Pulmonary artery endothelial cell (primary cell): ENCODE results near the gene CDKN1C. TPM values are rescaled to one million over a fixed set of nuclear protein-coding genes. Genes with fewer than 3 reads are reported as not detected.
A peak's percentile ranks its signal among the peaks of the same experiment; 100 is the strongest.

Experiments used
- DNase-seq: peaks from one replicate; pipeline ENCODE4 v3.0.0-alpha.2; 2011; ENCODE audit warnings: low read depth, low spot score
- total RNA-seq: library from RNA; depleted of rRNA; stranded (reverse); fragments of >200 nt; gene quantifications from 2 replicates; pipeline ENCODE4 v1.2.3, GENCODE V29; 2014

Gene CDKN1C
- total RNA-seq, result 3.5 and 4.2 TPM in 2 replicates

- DNase-seq, result peak; percentile 17
Observed at GRCh38 chr11:2885678-2886081, at the start of gene CDKN1C. Gene CDKN1C, minus strand, starts transcription at chr11:2885775. Its CDS starts 319 bp downstream, at chr11:2885456.

GRCh38 chr11:2934611-2935239 lies 49.1 kb upstream of the CDKN1C start:
- no peak for DNase-seq

- DNase-seq, result no peak
Observed at GRCh38 chr11:2934021-2934550, 48.5 kb upstream of the CDKN1C start.

GRCh38 chr11:2933375-2934020 lies 47.9 kb upstream of the CDKN1C start:
- DNase-seq, result no peak

GRCh38 chr11:2932850-2933251 lies 47.3 kb upstream of the CDKN1C start:
- no peak for DNase-seq

- no peak for DNase-seq
Observed at GRCh38 chr11:2931771-2932738, 46.5 kb upstream of the CDKN1C start.

GRCh38 chr11:2931420-2931746 lies 45.8 kb upstream of the CDKN1C start:
- no peak for DNase-seq

GRCh38 chr11:2930704-2931419 lies 45.3 kb upstream of the CDKN1C start:
- no peak for DNase-seq

GRCh38 chr11:2929950-2930703 lies 44.6 kb upstream of the CDKN1C start:
- no peak for DNase-seq

GRCh38 chr11:2929531-2929949 lies 44.0 kb upstream of the CDKN1C start:
- DNase-seq, result no peak

GRCh38 chr11:2928605-2929530 lies 43.3 kb upstream of the CDKN1C start, which contains the start of gene PHLDA2:
Gene PHLDA2, minus strand, starts transcription at chr11:2929420. Its CDS starts 56 bp downstream, at chr11:2929364.
- DNase-seq, result no peak

- DNase-seq, result no peak
Observed at GRCh38 chr11:2927851-2928604, 42.5 kb upstream of the CDKN1C start.

- no peak for DNase-seq
Observed at GRCh38 chr11:2927121-2927800, 41.7 kb upstream of the CDKN1C start.

GRCh38 chr11:2926611-2927051 lies 41.1 kb upstream of the CDKN1C start:
- DNase-seq, result no peak

- no peak for DNase-seq
Observed at GRCh38 chr11:2924821-2925675, 39.5 kb upstream of the CDKN1C start.

- no peak for DNase-seq
Observed at GRCh38 chr11:2924381-2924780, 38.8 kb upstream of the CDKN1C start.
